ENCODE results near the gene AHNAK.
A peak's percentile ranks its signal among the peaks of the same experiment; 100 is the strongest.
"Not testable (repeated sequence)": the region's sequence is repeated elsewhere in the genome, so short reads cannot be mapped to it uniquely, and the experiment has no call there.

The AHNAK gene

GRCh38 chr11:62546244-62546928 is at the start of gene AHNAK:
Gene AHNAK (minus strand): TSS chr11:62546806. CDS start chr11:62536098, 10,708 bp downstream.
- DNase-seq (ENCODE audit: low read depth in 4 of 4, low spot score in 1 of 4) = peak in 1 of 4 experiments; percentile 57

GRCh38 chr11:62595124-62595523 is 48.5 kb upstream of the AHNAK start:
- DNase-seq (ENCODE audit: low read depth in 4 of 4, low spot score in 1 of 4) = no peak

- DNase-seq (ENCODE audit: low read depth in 4 of 4, low spot score in 1 of 4) = peak in 2 of 4 experiments; percentile 63 to 69
Observed at GRCh38 chr11:62593434-62594044, 46.9 kb upstream of the AHNAK start.

GRCh38 chr11:62592989-62593421 is 46.4 kb upstream of the AHNAK start:
- DNase-seq (ENCODE audit: low read depth in 4 of 4, low spot score in 1 of 4) = no peak

GRCh38 chr11:62592146-62592815 is 45.7 kb upstream of the AHNAK start:
- no peak for DNase-seq (ENCODE audit: low read depth in 4 of 4, low spot score in 1 of 4)

GRCh38 chr11:62591448-62592145 is 45.0 kb upstream of the AHNAK start, which contains the start of gene TUT1:
Gene TUT1 (minus strand): TSS chr11:62591523. CDS start chr11:62591485, 38 bp downstream.
- DNase-seq (ENCODE audit: low read depth in 4 of 4, low spot score in 1 of 4) = peak; percentile 84 to 90 (median 90)

- no peak for DNase-seq (ENCODE audit: low read depth in 4 of 4, low spot score in 1 of 4)
Observed at GRCh38 chr11:62588966-62589637, 42.5 kb upstream of the AHNAK start.

GRCh38 chr11:62585356-62585755 is 38.8 kb upstream of the AHNAK start:
- DNase-seq (ENCODE audit: low read depth in 4 of 4, low spot score in 1 of 4) = not testable (repeated sequence)

- DNase-seq (ENCODE audit: low read depth in 4 of 4, low spot score in 1 of 4) = not testable (repeated sequence)
Observed at GRCh38 chr11:62581735-62582134, 35.1 kb upstream of the AHNAK start.

- DNase-seq (ENCODE audit: low read depth in 4 of 4, low spot score in 1 of 4) = no peak
Observed at GRCh38 chr11:62580959-62581715, 34.5 kb upstream of the AHNAK start.

GRCh38 chr11:62579252-62579651 is 32.6 kb upstream of the AHNAK start:
- no peak for DNase-seq (ENCODE audit: low read depth in 4 of 4, low spot score in 1 of 4)

- DNase-seq (ENCODE audit: low read depth in 4 of 4, low spot score in 1 of 4) = no peak
Observed at GRCh38 chr11:62578541-62578940, 31.9 kb upstream of the AHNAK start.

GRCh38 chr11:62577046-62577714 is 30.6 kb upstream of the AHNAK start:
- DNase-seq (ENCODE audit: low read depth in 4 of 4, low spot score in 1 of 4) = no peak

GRCh38 chr11:62575837-62576236 is 29.2 kb upstream of the AHNAK start:
- no peak for DNase-seq (ENCODE audit: low read depth in 4 of 4, low spot score in 1 of 4)

GRCh38 chr11:62575156-62575555 is 28.6 kb upstream of the AHNAK start:
- DNase-seq (ENCODE audit: low read depth in 4 of 4, low spot score in 1 of 4) = no peak

- no peak for DNase-seq (ENCODE audit: low read depth in 4 of 4, low spot score in 1 of 4)
Observed at GRCh38 chr11:62574363-62575071, 27.9 kb upstream of the AHNAK start.

GRCh38 chr11:62573592-62574362 is 27.2 kb upstream of the AHNAK start, which contains the start of gene EEF1G:
Gene EEF1G (minus strand): TSS chr11:62573891. CDS start chr11:62573842, 49 bp downstream.
- DNase-seq (ENCODE audit: low read depth in 4 of 4, low spot score in 1 of 4) = peak; percentile 90 to 97 (median 94)

GRCh38 chr11:62573006-62573591 is 26.5 kb upstream of the AHNAK start:
- DNase-seq (ENCODE audit: low read depth in 4 of 4, low spot score in 1 of 4) = no peak

Measured in stimulated activated CD4-positive, alpha-beta T cell treated with anti-CD3 and anti-CD28 coated beads, Interleukin-1b, Interleukin-23, amount 100 ng/mL, for 24 hours (primary cell).